ENCODE results near the gene SMG7.

SMG7 gene

GRCh38 chr1:183575606-183576005 lies 103.3 kb downstream of the SMG7 start:
- no peaks in the 10 kb centered on the region for H3K9me2 ChIP-seq (ENCODE audit: low read depth, low read length)
- H3K27ac ChIP-seq (ENCODE audit: low read depth, low read length, poor library complexity, severe bottlenecking): no peak overlapping the region
- H3K79me2 ChIP-seq (ENCODE audit: insufficient read depth, low read length): no peaks in the 10 kb centered on the region
- H3K4me2 ChIP-seq (ENCODE audit: low read length): no peak overlapping the region
- no peaks in the 10 kb centered on the region for H4K20me1 ChIP-seq (ENCODE audit: insufficient read depth, low read length)
- no peak overlapping the region for H2AFZ ChIP-seq (ENCODE audit: low read length)
- H3K4me3 ChIP-seq (ENCODE audit: low read depth, low read length, poor library complexity, severe bottlenecking): no peak overlapping the region
- H3K27me3 ChIP-seq (ENCODE audit: insufficient read depth, low read length): no peaks in the 10 kb centered on the region
- TF ChIP-seq CTCF (IDR thresholded peaks at IDR 0.05; ENCODE audit: low read length): no peak
- TF ChIP-seq EZH2 (IDR thresholded peaks at IDR 0.05; ENCODE audit: borderline replicate concordance, low read length): no peak
- H3K9ac ChIP-seq (ENCODE audit: low read length): no peak overlapping the region
- no peaks in the 10 kb centered on the region for H3K4me1 ChIP-seq (ENCODE audit: insufficient read depth, low read length, severe bottlenecking)
- no peaks in the 10 kb centered on the region for H3K9me3 ChIP-seq (ENCODE audit: low read length)
- H3K36me3 ChIP-seq (ENCODE audit: insufficient read depth, low read length): no peaks in the 10 kb centered on the region
- no peaks in the 10 kb centered on the region for H3F3A ChIP-seq (ENCODE audit: insufficient read depth, low read length)

GRCh38 chr1:183576537-183576936 lies 104.2 kb downstream of the SMG7 start:
- Histone ChIP-seq H3K4me3 (ENCODE audit: low read depth, low read length, poor library complexity, severe bottlenecking) (no peak overlapping the region), H3K79me2 (ENCODE audit: insufficient read depth, low read length) (no peaks in the 10 kb centered on the region), H3K9me2 (ENCODE audit: low read depth, low read length) (no peaks in the 10 kb centered on the region), H2AFZ (ENCODE audit: low read length) (no peak overlapping the region), H3K4me1 (ENCODE audit: insufficient read depth, low read length, severe bottlenecking) (no peaks in the 10 kb centered on the region), H3K9ac (ENCODE audit: low read length) (no peak overlapping the region), H3K9me3 (ENCODE audit: low read length) (no peaks in the 10 kb centered on the region), H3K36me3 (ENCODE audit: insufficient read depth, low read length) (no peaks in the 10 kb centered on the region), H3K4me2 (ENCODE audit: low read length) (no peak overlapping the region), H3K27me3 (ENCODE audit: insufficient read depth, low read length) (no peaks in the 10 kb centered on the region), H4K20me1 (ENCODE audit: insufficient read depth, low read length) (no peaks in the 10 kb centered on the region), H3K27ac (ENCODE audit: low read depth, low read length, poor library complexity, severe bottlenecking) (no peak overlapping the region), H3F3A (ENCODE audit: insufficient read depth, low read length) (no peaks in the 10 kb centered on the region)
- TF ChIP-seq CTCF (IDR thresholded peaks at IDR 0.05; ENCODE audit: low read length) (no peak), EZH2 (IDR thresholded peaks at IDR 0.05; ENCODE audit: borderline replicate concordance, low read length) (no peak)

GRCh38 chr1:183577897-183578465 lies 105.7 kb downstream of the SMG7 start:
- H3K4me1 ChIP-seq (ENCODE audit: insufficient read depth, low read length, severe bottlenecking): no peaks in the 10 kb centered on the region
- TF ChIP-seq CTCF (IDR thresholded peaks at IDR 0.05; ENCODE audit: low read length) (no peak), EZH2 (IDR thresholded peaks at IDR 0.05; ENCODE audit: borderline replicate concordance, low read length) (no peak)
- H3K4me2 ChIP-seq (ENCODE audit: low read length): no peak overlapping the region
- no peaks in the 10 kb centered on the region for H3F3A ChIP-seq (ENCODE audit: insufficient read depth, low read length)
- H3K27ac ChIP-seq (ENCODE audit: low read depth, low read length, poor library complexity, severe bottlenecking): no peak overlapping the region
- no peak overlapping the region for H2AFZ ChIP-seq (ENCODE audit: low read length)
- H3K79me2 ChIP-seq (ENCODE audit: insufficient read depth, low read length): no peaks in the 10 kb centered on the region
- H3K4me3 ChIP-seq (ENCODE audit: low read depth, low read length, poor library complexity, severe bottlenecking): no peak overlapping the region
- H3K9me3 ChIP-seq (ENCODE audit: low read length): no peaks in the 10 kb centered on the region
- H3K27me3 ChIP-seq (ENCODE audit: insufficient read depth, low read length): no peaks in the 10 kb centered on the region
- no peaks in the 10 kb centered on the region for H3K36me3 ChIP-seq (ENCODE audit: insufficient read depth, low read length)
- H3K9ac ChIP-seq (ENCODE audit: low read length): no peak overlapping the region
- H4K20me1 ChIP-seq (ENCODE audit: insufficient read depth, low read length): no peaks in the 10 kb centered on the region
- no peaks in the 10 kb centered on the region for H3K9me2 ChIP-seq (ENCODE audit: low read depth, low read length)
